ENCODE data around the gene DAZAP1.

The DAZAP1 gene

GRCh38 chr19:1420590-1420989 is 13.2 kb downstream of the DAZAP1 start:
- Mint-ChIP-seq H3K27ac (no peak overlapping the region), H3K4me1 (ENCODE audit: low read depth) (peaks cover 6% of the 10 kb centered on the region), H3K27me3 (ENCODE audit: low read depth) (no peaks in the 10 kb centered on the region), H3K4me3 (no peak overlapping the region), H3K9me3 (no peaks in the 10 kb centered on the region), H3K36me3 (ENCODE audit: low read depth) (peaks cover 30% of the 10 kb centered on the region)

- H3K9me3 Mint-ChIP-seq = no peaks in the 10 kb centered on the region
- no peaks in the 10 kb centered on the region for H3K27me3 Mint-ChIP-seq (ENCODE audit: low read depth)
- H3K4me3 Mint-ChIP-seq = no peak overlapping the region
- H3K27ac Mint-ChIP-seq = no peak overlapping the region
- H3K4me1 Mint-ChIP-seq (ENCODE audit: low read depth) = peaks cover 3% of the 10 kb centered on the region
- H3K36me3 Mint-ChIP-seq (ENCODE audit: low read depth) = peaks cover 30% of the 10 kb centered on the region
Observed at GRCh38 chr19:1421218-1421957, 14.0 kb downstream of the DAZAP1 start.

DNA sequence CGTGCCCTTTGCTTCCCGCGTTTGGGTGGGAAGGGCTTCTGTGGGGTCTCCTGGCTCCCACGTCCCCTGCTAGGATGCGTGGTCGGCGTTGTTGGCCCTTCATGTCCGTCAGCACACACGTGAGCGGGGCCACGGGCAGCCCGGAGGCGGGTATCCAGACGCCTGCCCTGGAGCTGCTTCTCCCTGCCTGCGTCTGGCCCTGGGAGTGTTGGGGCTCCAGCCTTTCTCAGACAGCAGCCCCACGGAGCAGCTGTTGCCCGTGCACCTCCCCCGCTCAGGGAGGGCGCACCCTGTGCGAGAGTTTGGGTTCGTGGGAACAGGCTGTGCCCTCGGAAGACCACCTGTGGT is 14.5 kb downstream of the DAZAP1 start:
- H3K9me3 Mint-ChIP-seq = no peaks in the 10 kb centered on the region
- H3K27me3 Mint-ChIP-seq (ENCODE audit: low read depth) = no peaks in the 10 kb centered on the region
- H3K27ac Mint-ChIP-seq = no peak overlapping the region
- peaks cover 3% of the 10 kb centered on the region for H3K4me1 Mint-ChIP-seq (ENCODE audit: low read depth)
- peaks cover 30% of the 10 kb centered on the region for H3K36me3 Mint-ChIP-seq (ENCODE audit: low read depth)
- H3K4me3 Mint-ChIP-seq = no peak overlapping the region

DNA sequence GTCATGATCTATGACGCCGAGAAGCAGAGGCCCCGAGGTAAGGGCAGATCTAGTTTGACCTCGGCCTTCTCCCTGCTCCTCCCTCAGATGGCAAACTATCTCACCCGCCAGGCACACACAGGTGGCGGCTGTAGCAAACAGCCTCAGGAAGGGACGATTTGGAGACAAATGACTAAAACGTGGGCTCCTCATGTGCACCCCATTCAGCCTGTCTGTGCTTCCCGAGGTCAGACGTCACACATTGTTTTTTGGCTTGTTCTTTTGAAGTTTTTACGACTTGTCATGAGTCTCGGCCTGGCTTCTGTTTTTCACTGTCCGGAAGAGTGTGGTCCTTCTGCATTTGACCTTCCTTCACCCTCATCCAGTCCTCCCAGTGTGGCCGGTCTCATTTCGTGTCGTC is 15.0 kb downstream of the DAZAP1 start:
- H3K4me1 Mint-ChIP-seq (ENCODE audit: low read depth) = peaks cover 3% of the 10 kb centered on the region
- H3K4me3 Mint-ChIP-seq = no peak overlapping the region
- H3K27me3 Mint-ChIP-seq (ENCODE audit: low read depth) = no peaks in the 10 kb centered on the region
- no peaks in the 10 kb centered on the region for H3K9me3 Mint-ChIP-seq
- no peak overlapping the region for H3K27ac Mint-ChIP-seq
- peaks cover 27% of the 10 kb centered on the region for H3K36me3 Mint-ChIP-seq (ENCODE audit: low read depth)

DNA sequence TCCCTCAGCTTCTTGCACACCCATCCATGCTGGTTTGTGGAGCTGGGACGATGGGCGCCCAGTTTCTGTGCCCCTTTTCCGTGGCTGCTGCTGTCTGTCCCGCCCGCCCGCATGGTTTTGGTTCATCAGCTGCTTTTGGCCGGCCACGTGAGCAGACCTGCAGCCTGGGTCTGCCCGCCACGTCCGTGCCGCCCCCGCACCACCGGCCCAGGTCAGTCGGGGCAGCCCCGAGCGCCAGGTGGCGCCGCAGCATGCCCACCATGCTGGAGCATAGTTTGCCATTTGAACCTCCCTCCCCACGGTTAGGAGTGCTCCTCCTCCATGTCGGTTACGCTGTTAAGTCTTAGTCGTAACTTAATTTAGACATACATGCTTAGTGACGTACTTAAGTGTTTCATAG is 15.6 kb downstream of the DAZAP1 start:
- H3K36me3 Mint-ChIP-seq (ENCODE audit: low read depth) = peaks cover 24% of the 10 kb centered on the region
- H3K27ac Mint-ChIP-seq = peak overlapping the region; percentile 15
- no peak overlapping the region for H3K4me3 Mint-ChIP-seq
- no peaks in the 10 kb centered on the region for H3K27me3 Mint-ChIP-seq (ENCODE audit: low read depth)
- peaks cover 3% of the 10 kb centered on the region for H3K4me1 Mint-ChIP-seq (ENCODE audit: low read depth)
- H3K9me3 Mint-ChIP-seq = no peaks in the 10 kb centered on the region

- peak overlapping the region; percentile 15 for H3K27ac Mint-ChIP-seq
- H3K36me3 Mint-ChIP-seq (ENCODE audit: low read depth) = peaks cover 27% of the 10 kb centered on the region
- no peaks in the 10 kb centered on the region for H3K9me3 Mint-ChIP-seq
- H3K27me3 Mint-ChIP-seq (ENCODE audit: low read depth) = no peaks in the 10 kb centered on the region
- H3K4me1 Mint-ChIP-seq (ENCODE audit: low read depth) = peaks cover 3% of the 10 kb centered on the region
- no peak overlapping the region for H3K4me3 Mint-ChIP-seq
Observed at GRCh38 chr19:1423436-1424191, 16.2 kb downstream of the DAZAP1 start.

GRCh38 chr19:1424192-1424955 is 17.0 kb downstream of the DAZAP1 start:
- H3K36me3 Mint-ChIP-seq (ENCODE audit: low read depth) = peaks cover 25% of the 10 kb centered on the region
- H3K9me3 Mint-ChIP-seq = no peaks in the 10 kb centered on the region
- no peak overlapping the region for H3K4me3 Mint-ChIP-seq
- no peak overlapping the region for H3K27ac Mint-ChIP-seq
- no peaks in the 10 kb centered on the region for H3K27me3 Mint-ChIP-seq (ENCODE audit: low read depth)
- peaks cover 3% of the 10 kb centered on the region for H3K4me1 Mint-ChIP-seq (ENCODE audit: low read depth)

DNA sequence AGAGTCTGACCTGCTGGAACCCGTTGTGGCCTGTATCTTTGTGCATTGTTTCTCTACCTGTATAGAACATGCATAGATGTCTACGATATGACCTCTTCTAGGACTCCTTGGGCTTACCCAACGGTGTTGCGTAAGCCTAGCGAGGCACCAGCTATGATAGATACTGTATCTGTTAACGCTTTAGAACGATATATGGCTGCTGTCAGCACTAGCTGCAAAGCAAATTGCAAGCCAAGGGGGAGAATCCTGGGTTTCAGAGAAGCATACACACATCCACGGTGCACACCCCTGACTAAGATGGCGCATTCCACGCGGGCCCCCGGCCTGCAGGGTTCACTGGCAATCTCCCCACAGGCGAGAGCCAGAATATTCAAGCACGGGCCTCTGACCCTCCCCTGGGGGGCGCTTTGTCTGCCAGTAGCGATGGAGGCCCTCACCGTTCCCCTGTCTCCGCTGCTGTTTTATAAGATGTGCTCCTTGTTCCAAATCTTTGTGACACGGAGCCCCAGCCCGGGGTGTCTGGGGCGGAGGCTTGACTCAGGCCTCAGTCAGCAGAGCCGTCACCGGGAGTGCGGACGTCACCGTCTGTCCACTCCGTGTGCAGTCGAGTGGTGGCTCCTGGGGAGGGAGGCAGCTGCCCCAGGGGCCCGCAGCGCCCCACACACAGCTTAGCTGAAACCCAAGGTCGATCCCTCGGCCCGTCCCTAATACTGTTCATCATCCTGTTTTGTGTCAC is 17.9 kb downstream of the DAZAP1 start:
- Mint-ChIP-seq H3K27ac (peak overlapping the region; percentile 49), H3K4me3 (no peak overlapping the region)

GRCh38 chr19:1425902-1426301 is 18.5 kb downstream of the DAZAP1 start:
- Mint-ChIP-seq H3K4me1 (ENCODE audit: low read depth) (peaks cover 3% of the 10 kb centered on the region), H3K4me3 (no peak overlapping the region), H3K36me3 (ENCODE audit: low read depth) (peaks cover 18% of the 10 kb centered on the region), H3K9me3 (no peaks in the 10 kb centered on the region), H3K27ac (no peak overlapping the region), H3K27me3 (ENCODE audit: low read depth) (no peaks in the 10 kb centered on the region)

More for the DNA sequence above, 17.9 kb downstream of the DAZAP1 start:
- Mint-ChIP-seq H3K27me3 (ENCODE audit: low read depth) (no peaks in the 10 kb centered on the region), H3K36me3 (ENCODE audit: low read depth) (peaks cover 22% of the 10 kb centered on the region), H3K4me1 (ENCODE audit: low read depth) (peaks cover 3% of the 10 kb centered on the region), H3K9me3 (no peaks in the 10 kb centered on the region)

DNA sequence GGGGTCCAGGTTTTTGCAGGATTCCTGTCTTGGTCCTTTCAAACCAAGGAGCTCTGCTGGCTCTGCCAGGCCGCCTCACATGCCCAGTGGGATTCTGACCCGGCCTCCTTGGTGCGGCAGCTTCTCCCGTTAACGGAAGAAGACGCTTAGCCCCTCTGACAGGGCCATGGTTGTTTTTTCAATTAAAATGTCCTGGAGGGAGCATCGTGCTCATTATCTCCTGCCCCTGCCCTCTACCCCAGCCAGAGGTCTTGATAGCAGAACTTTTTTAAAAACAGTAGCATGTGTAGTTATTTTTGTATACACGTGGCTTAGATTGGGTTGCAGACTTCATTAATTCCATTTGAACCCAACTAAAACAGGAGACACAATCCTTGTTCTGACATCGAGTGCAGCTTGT is 19.4 kb downstream of the DAZAP1 start:
- no peaks in the 10 kb centered on the region for H3K27me3 Mint-ChIP-seq (ENCODE audit: low read depth)
- H3K4me1 Mint-ChIP-seq (ENCODE audit: low read depth) = peaks cover 3% of the 10 kb centered on the region
- no peak overlapping the region for H3K4me3 Mint-ChIP-seq
- H3K9me3 Mint-ChIP-seq = no peaks in the 10 kb centered on the region
- peaks cover 19% of the 10 kb centered on the region for H3K36me3 Mint-ChIP-seq (ENCODE audit: low read depth)
- H3K27ac Mint-ChIP-seq = no peak overlapping the region

GRCh38 chr19:1427221-1427920 is 20.0 kb downstream of the DAZAP1 start:
- Mint-ChIP-seq H3K27me3 (ENCODE audit: low read depth) (no peaks in the 10 kb centered on the region), H3K4me1 (ENCODE audit: low read depth) (peaks cover 3% of the 10 kb centered on the region), H3K9me3 (no peaks in the 10 kb centered on the region), H3K36me3 (ENCODE audit: low read depth) (peaks cover 18% of the 10 kb centered on the region), H3K4me3 (no peak overlapping the region), H3K27ac (peak overlapping the region; percentile 41)

DNA sequence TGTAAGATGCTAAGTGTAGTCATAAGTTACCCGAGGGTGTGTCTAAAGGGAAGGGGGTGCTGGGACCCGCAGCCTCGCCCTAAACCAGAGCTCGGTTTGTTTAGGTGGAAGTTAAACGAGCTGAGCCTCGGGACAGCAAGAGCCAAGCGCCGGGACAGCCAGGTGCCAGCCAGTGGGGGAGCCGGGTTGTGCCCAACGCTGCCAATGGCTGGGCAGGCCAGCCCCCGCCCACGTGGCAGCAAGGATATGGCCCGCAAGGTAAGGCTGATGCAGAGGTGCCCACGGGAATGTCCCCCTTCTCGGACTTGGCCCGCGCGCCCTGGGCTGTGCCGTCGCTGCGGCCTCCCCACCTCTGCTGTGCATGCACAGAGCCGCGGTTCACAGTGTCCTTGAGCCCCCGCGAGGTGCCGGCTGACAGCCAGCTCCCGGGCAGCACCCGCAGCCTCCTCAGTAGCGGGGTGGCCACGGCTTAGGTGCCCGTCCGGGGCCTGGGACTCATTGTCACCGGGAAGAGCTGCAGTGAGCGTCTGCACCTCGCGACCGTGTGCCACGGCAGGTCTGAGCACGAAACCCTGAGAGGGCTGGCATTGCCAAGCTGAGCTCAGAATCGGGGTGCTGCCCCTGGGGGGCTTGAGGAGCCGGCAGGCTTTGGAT is 21.5 kb downstream of the DAZAP1 start:
- no peaks in the 10 kb centered on the region for H3K27me3 Mint-ChIP-seq (ENCODE audit: low read depth)
- peaks cover 9% of the 10 kb centered on the region for H3K36me3 Mint-ChIP-seq (ENCODE audit: low read depth)

DNA sequence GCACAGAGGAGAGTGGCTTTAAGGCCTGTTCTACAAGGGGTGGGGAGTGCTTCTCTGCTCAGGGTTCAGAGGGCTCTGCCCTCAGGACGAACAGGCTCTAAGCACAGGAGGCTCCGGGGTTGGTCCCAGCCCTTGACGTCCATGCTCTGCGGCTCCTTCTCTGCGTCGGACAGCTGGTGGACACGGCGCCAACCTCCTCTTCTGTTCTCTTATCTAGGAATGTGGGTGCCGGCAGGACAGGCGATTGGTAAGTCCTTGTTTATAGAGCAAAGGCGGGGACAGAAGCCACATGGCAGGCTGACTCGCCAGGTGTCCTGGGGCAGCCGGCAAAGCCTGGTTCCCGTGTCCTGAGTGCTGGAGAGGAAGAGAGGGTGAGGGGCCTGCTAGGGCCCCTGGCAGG is 22.4 kb downstream of the DAZAP1 start:
- Mint-ChIP-seq H3K27ac (no peak overlapping the region), H3K4me3 (no peak overlapping the region), H3K4me1 (ENCODE audit: low read depth) (no peaks in the 10 kb centered on the region), H3K27me3 (ENCODE audit: low read depth) (no peaks in the 10 kb centered on the region), H3K9me3 (no peaks in the 10 kb centered on the region), H3K36me3 (ENCODE audit: low read depth) (peaks cover 9% of the 10 kb centered on the region)

More for the DNA sequence above, 21.5 kb downstream of the DAZAP1 start:
- H3K4me3 Mint-ChIP-seq = no peak overlapping the region
- H3K27ac Mint-ChIP-seq = no peak overlapping the region
- no peaks in the 10 kb centered on the region for H3K4me1 Mint-ChIP-seq (ENCODE audit: low read depth)
- H3K9me3 Mint-ChIP-seq = no peaks in the 10 kb centered on the region

Measured in T-helper 1 cell treated with Interleukin-12 subunit alpha and Interleukin-12 subunit beta and Interleukin-4 antibody, amounts not matched to agents 30 μg/mL and 1 μg/mL, for 36 hours (primary cell).